Retinal pigment epithelial cell (primary cell): ENCODE results near the gene PRDM16.

ENCODE experiments used
- DNase-seq: peaks from one replicate; pipeline ENCODE4 v3.0.0-alpha.2; 2010; ENCODE audit warnings: low read depth
- H3K4me3 ChIP-seq: 2 replicates; pipeline ENCODE4 v1.5.1; 2011; ENCODE audit warnings: mild to moderate bottlenecking, low read length, control low read depth, moderate library complexity
- CTCF ChIP-seq: conservative IDR thresholded peaks from 2 replicates; pipeline ENCODE4 v1.5.1; 2011; ENCODE audit warnings: low read depth, low read length, control low read depth, inconsistent platforms

The PRDM16 gene

GRCh38 chr1:3295846-3296245 lies 226.8 kb downstream of the PRDM16 start:
- H3K4me3 ChIP-seq: no peak overlapping the region
- no peak for TF ChIP-seq CTCF
- DNase-seq: no peak

- no peak for TF ChIP-seq CTCF
- H3K4me3 ChIP-seq: no peak overlapping the region
- no peak for DNase-seq
Measured at GRCh38 chr1:3296326-3296725, 227.3 kb downstream of the PRDM16 start.

- no peak for DNase-seq
- no peak overlapping the region for H3K4me3 ChIP-seq
- TF ChIP-seq CTCF: no peak
Measured at GRCh38 chr1:3296826-3297225, 227.8 kb downstream of the PRDM16 start.

GRCh38 chr1:3297756-3298155 lies 228.8 kb downstream of the PRDM16 start:
- no peak for TF ChIP-seq CTCF
- no peak for DNase-seq
- no peak overlapping the region for H3K4me3 ChIP-seq

GRCh38 chr1:3298197-3298596 lies 229.2 kb downstream of the PRDM16 start:
- DNase-seq: no peak
- H3K4me3 ChIP-seq: no peak overlapping the region
- no peak for TF ChIP-seq CTCF

- H3K4me3 ChIP-seq: no peak overlapping the region
- DNase-seq: no peak
- TF ChIP-seq CTCF: no peak
Measured at GRCh38 chr1:3304246-3304645, 235.2 kb downstream of the PRDM16 start.

GRCh38 chr1:3304692-3305091 lies 235.7 kb downstream of the PRDM16 start:
- no peak for TF ChIP-seq CTCF

More at GRCh38 chr1:3304692-3305091, 235.7 kb downstream of the PRDM16 start:
- no peak overlapping the region for H3K4me3 ChIP-seq
- DNase-seq: no peak
